ENCODE data around the gene NGF.

DNA sequence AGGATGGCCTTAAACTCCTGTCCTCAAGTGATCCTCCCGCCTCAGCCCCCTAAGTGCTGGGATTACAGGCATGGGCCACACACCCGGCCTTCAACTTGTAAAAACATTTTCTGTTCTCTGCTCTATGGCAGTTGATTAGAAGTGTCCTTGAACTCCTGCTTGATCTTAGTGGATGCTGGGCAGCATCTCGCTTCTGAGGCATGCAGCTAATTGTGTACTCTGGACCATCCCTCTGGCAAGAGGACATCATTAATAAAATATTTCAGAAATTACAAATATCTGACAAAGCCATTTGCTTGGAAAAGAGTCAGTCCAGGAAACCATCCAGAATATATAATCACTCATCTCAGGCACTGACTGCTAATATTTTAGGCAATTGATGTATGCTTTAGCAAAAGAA, 8.1 kb downstream of the NGF start:
- TF ChIP-seq EZH2 (optimal IDR thresholded peaks at IDR 0.05; ENCODE audit: low read depth, low read length), result no peak
- TF ChIP-seq, protein P1, sequence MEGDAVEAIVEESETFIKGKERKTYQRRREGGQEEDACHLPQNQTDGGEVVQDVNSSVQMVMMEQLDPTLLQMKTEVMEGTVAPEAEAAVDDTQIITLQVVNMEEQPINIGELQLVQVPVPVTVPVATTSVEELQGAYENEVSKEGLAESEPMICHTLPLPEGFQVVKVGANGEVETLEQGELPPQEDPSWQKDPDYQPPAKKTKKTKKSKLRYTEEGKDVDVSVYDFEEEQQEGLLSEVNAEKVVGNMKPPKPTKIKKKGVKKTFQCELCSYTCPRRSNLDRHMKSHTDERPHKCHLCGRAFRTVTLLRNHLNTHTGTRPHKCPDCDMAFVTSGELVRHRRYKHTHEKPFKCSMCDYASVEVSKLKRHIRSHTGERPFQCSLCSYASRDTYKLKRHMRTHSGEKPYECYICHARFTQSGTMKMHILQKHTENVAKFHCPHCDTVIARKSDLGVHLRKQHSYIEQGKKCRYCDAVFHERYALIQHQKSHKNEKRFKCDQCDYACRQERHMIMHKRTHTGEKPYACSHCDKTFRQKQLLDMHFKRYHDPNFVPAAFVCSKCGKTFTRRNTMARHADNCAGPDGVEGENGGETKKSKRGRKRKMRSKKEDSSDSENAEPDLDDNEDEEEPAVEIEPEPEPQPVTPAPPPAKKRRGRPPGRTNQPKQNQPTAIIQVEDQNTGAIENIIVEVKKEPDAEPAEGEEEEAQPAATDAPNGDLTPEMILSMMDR (IDR thresholded peaks at IDR 0.05; ENCODE audit: low read length), result no peak

All from MM.1S (cell line).